CD1c-positive myeloid dendritic cell (primary cell): Measurements from ENCODE around the gene IGSF10.
A peak's percentile ranks its signal among the peaks of the same experiment; 100 is the strongest.
"Not testable (repeated sequence)": the region's sequence is repeated elsewhere in the genome, so short reads cannot be mapped to it uniquely, and the experiment has no call there.

Source experiments
- DNase-seq: peaks from one replicate; pipeline ENCODE4 v3.0.0-alpha.2; 2016; ENCODE audit errors: extremely low spot score

Gene IGSF10

GRCh38 chr3:151460774-151461450 lies at the start of gene IGSF10:
Gene IGSF10, minus strand, starts transcription at chr3:151461061. Its CDS starts 2,352 bp downstream, at chr3:151458709.
- no peak for DNase-seq

- not testable (repeated sequence) for DNase-seq
These were observed 48.7 kb upstream of the IGSF10 start for GRCh38 chr3:151509468-151510135.

GRCh38 chr3:151504606-151505005 lies 43.7 kb upstream of the IGSF10 start:
- no peak for DNase-seq

GRCh38 chr3:151503074-151503473 lies 42.2 kb upstream of the IGSF10 start:
- DNase-seq: no peak

- no peak for DNase-seq
These were observed 41.2 kb upstream of the IGSF10 start for GRCh38 chr3:151501923-151502632.

- no peak for DNase-seq
These were observed 40.5 kb upstream of the IGSF10 start for GRCh38 chr3:151501171-151501922.

- DNase-seq: no peak
These were observed 38.3 kb upstream of the IGSF10 start for GRCh38 chr3:151499168-151499567.

GRCh38 chr3:151491525-151491924 lies 30.7 kb upstream of the IGSF10 start:
- no peak for DNase-seq

- DNase-seq: not testable (repeated sequence)
These were observed 27.0 kb upstream of the IGSF10 start for GRCh38 chr3:151487833-151488232.

GRCh38 chr3:151483961-151484520 lies 23.2 kb upstream of the IGSF10 start:
- DNase-seq: no peak

- no peak for DNase-seq
These were observed 22.6 kb upstream of the IGSF10 start for GRCh38 chr3:151483488-151483887.

GRCh38 chr3:151480492-151480891 lies 19.6 kb upstream of the IGSF10 start:
- no peak for DNase-seq

GRCh38 chr3:151479452-151479851 lies 18.6 kb upstream of the IGSF10 start:
- DNase-seq: no peak

- no peak for DNase-seq
These were observed 17.5 kb upstream of the IGSF10 start for GRCh38 chr3:151478335-151478697.

- DNase-seq: no peak
These were observed 16.9 kb upstream of the IGSF10 start for GRCh38 chr3:151477591-151478334.

- no peak for DNase-seq
These were observed 15.6 kb upstream of the IGSF10 start for GRCh38 chr3:151476344-151477018.

GRCh38 chr3:151468284-151468917 lies 7.5 kb upstream of the IGSF10 start:
- peak; percentile 69 for DNase-seq

GRCh38 chr3:151467069-151467468 lies 6.2 kb upstream of the IGSF10 start:
- peak; percentile 10 for DNase-seq

- DNase-seq: no peak
These were observed 2.1 kb upstream of the IGSF10 start for GRCh38 chr3:151462991-151463390.

- no peak for DNase-seq
These were observed 1.5 kb upstream of the IGSF10 start for GRCh38 chr3:151462278-151462780.
